ENCODE measurements around the gene RNF207.
A peak's percentile ranks its signal among the peaks of the same experiment; 100 is the strongest.

RNF207 gene

DNA sequence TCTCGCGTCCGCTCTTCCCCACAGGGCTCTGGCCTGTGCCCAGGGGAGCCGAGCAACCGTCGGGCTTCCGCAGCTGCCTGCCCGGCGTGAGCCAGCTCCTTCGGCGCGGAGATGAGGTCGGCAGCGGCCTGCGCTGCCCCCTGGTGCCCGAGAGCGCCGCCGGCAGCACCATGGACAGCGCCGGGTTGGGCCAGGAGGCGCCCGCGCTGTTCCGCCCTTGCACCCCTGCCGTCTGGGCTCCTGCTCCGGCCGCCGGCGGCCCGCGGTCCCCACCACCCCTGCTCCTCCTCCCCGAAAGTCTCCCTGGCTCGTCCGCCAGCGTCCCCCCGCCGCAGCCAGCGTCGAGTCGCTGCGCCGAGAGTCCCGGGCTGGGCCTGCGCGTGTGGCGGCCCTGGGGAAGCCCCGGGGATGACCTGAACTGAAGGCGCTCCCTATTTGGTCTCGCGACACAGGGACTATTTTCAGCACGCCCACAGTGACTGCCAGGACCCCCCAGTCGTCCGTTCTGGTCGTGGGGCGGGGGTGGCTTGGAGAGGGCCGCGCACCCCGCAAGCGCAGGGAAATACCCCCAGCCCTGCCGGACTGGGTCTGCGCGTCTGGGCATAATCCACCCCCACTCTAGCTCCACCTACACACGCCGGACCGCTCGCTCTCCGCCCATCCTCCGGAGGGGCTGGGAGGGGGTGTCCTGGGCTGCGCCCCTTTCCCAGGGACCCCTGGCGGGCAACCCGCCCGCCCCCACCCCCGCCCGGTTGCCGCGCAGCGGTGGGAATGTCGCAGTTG is 39.4 kb downstream of the RNF207 start:
- Histone ChIP-seq H3K4me2 (ENCODE audit: low read length, poor library complexity, severe bottlenecking) (peak overlapping the region; percentile 75), H3K18ac (ENCODE audit: low read depth in 1 of 2, low read length in 2 of 2) (no peak overlapping the region), H3K9me3 (ENCODE audit: control insufficient read depth, low read length) (no peaks in the 10 kb centered on the region), H2BK120ac (ENCODE audit: low read depth, low read length) (no peak overlapping the region), H3K79me1 (replicated peaks; ENCODE audit: low read length, poor library complexity, severe bottlenecking) (no peaks in the 10 kb centered on the region), H3K4me3 (ENCODE audit: insufficient read depth in 1 of 2, low read depth in 1 of 2, low read length in 2 of 2) (no peak overlapping the region), H3K23ac (ENCODE audit: low read length in 2 of 2) (peak overlapping the region in 1 of 2 experiments; percentile 11), H3K27me3 (ENCODE audit: control insufficient read depth in 1 of 2, insufficient read depth in 1 of 2, low read length in 2 of 2) (peaks cover 74 to 79% of the 10 kb centered on the region in 2 experiments), H2AK5ac (ENCODE audit: low read length, severe bottlenecking) (no peak overlapping the region), H2AFZ (ENCODE audit: low read depth, low read length) (no peak overlapping the region), H2BK5ac (ENCODE audit: low read depth, low read length, poor library complexity, severe bottlenecking) (no peak overlapping the region), H4K91ac (ENCODE audit: low read length) (no peak overlapping the region), H3K36me3 (ENCODE audit: control insufficient read depth in 1 of 2, insufficient read depth in 2 of 2, low read depth in 1 of 2, low read length in 2 of 2) (no peaks in the 10 kb centered on the region), H3K9ac (ENCODE audit: low read length) (no peak overlapping the region), H2BK15ac (ENCODE audit: low read depth, poor library complexity, severe bottlenecking) (peak overlapping the region; percentile 40), H4K8ac (ENCODE audit: low read length) (no peak overlapping the region), H2BK12ac (ENCODE audit: low read length in 2 of 2) (no peak overlapping the region), H3K14ac (ENCODE audit: low read length in 2 of 2) (no peak overlapping the region), H3K27ac (ENCODE audit: low read length, poor library complexity, severe bottlenecking) (no peak overlapping the region), H3K4me1 (ENCODE audit: control insufficient read depth, insufficient read depth, low read depth, low read length) (peaks cover 40% of the 10 kb centered on the region), H3K4ac (ENCODE audit: low read depth in 1 of 2, low read length in 2 of 2) (no peak overlapping the region)
- peak; percentile 75 for DNase-seq
- 3% methylated on average over 53 of the region's 79 CpGs for WGBS

DNA sequence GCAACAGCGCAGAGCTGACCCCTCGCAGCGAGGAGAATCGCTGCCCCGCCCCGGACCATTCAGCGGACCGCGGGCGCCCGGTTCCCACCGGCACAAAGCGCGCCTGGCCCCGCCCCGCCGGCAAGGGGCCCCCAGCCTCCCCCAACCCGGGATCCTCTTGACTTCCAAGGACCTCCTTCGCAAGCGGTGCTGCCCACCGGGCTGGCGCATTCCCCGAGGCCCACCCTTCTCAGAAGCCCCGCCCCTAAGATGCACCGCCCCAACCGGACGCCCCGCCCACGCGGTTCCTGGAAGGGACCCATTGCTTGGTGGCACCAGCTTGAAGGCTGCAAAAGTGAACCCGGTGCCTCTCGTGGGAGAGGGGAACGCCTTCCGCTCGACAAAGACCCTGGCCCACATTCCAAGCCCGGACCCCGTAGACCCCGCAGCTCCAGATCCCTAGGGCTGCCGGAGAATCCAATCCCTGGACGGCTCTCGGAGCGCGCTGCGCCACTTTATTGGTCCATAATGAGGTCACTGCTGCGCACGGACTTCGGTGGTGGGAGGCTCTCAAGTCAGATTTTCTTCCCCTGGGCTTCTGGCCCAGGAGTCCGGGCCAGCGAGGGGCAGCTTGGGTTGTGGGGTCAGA is 40.1 kb downstream of the RNF207 start:
- no peak overlapping the region for H2AFZ ChIP-seq (ENCODE audit: low read depth, low read length)
- H2BK15ac ChIP-seq (ENCODE audit: low read depth, poor library complexity, severe bottlenecking) = peak overlapping the region; percentile 40
- H3K4ac ChIP-seq (ENCODE audit: low read depth in 1 of 2, low read length in 2 of 2) = no peak overlapping the region
- 7% methylated on average over 49 of the region's 49 CpGs for WGBS
- no peak for DNase-seq
- H3K27me3 ChIP-seq (ENCODE audit: control insufficient read depth in 1 of 2, insufficient read depth in 1 of 2, low read length in 2 of 2) = peaks cover 77 to 79% of the 10 kb centered on the region in 2 experiments
- H2BK5ac ChIP-seq (ENCODE audit: low read depth, low read length, poor library complexity, severe bottlenecking) = no peak overlapping the region
- no peaks in the 10 kb centered on the region for H3K79me1 ChIP-seq (replicated peaks; ENCODE audit: low read length, poor library complexity, severe bottlenecking)
- no peak overlapping the region for H3K9ac ChIP-seq (ENCODE audit: low read length)
- H3K14ac ChIP-seq (ENCODE audit: low read length in 2 of 2) = no peak overlapping the region
- no peak overlapping the region for H2BK12ac ChIP-seq (ENCODE audit: low read length in 2 of 2)
- H3K27ac ChIP-seq (ENCODE audit: low read length, poor library complexity, severe bottlenecking) = no peak overlapping the region
- peaks cover 40% of the 10 kb centered on the region for H3K4me1 ChIP-seq (ENCODE audit: control insufficient read depth, insufficient read depth, low read depth, low read length)
- no peaks in the 10 kb centered on the region for H3K9me3 ChIP-seq (ENCODE audit: control insufficient read depth, low read length)
- no peak overlapping the region for H3K23ac ChIP-seq (ENCODE audit: low read length in 2 of 2)
- no peak overlapping the region for H3K4me3 ChIP-seq (ENCODE audit: insufficient read depth in 1 of 2, low read depth in 1 of 2, low read length in 2 of 2)
- no peak overlapping the region for H2BK120ac ChIP-seq (ENCODE audit: low read depth, low read length)
- no peak overlapping the region for H3K18ac ChIP-seq (ENCODE audit: low read depth in 1 of 2, low read length in 2 of 2)
- H4K91ac ChIP-seq (ENCODE audit: low read length) = no peak overlapping the region
- no peak overlapping the region for H4K8ac ChIP-seq (ENCODE audit: low read length)
- H3K36me3 ChIP-seq (ENCODE audit: control insufficient read depth in 1 of 2, insufficient read depth in 2 of 2, low read depth in 1 of 2, low read length in 2 of 2) = no peaks in the 10 kb centered on the region
- peak overlapping the region; percentile 75 for H3K4me2 ChIP-seq (ENCODE audit: low read length, poor library complexity, severe bottlenecking)
- H2AK5ac ChIP-seq (ENCODE audit: low read length, severe bottlenecking) = no peak overlapping the region

DNA sequence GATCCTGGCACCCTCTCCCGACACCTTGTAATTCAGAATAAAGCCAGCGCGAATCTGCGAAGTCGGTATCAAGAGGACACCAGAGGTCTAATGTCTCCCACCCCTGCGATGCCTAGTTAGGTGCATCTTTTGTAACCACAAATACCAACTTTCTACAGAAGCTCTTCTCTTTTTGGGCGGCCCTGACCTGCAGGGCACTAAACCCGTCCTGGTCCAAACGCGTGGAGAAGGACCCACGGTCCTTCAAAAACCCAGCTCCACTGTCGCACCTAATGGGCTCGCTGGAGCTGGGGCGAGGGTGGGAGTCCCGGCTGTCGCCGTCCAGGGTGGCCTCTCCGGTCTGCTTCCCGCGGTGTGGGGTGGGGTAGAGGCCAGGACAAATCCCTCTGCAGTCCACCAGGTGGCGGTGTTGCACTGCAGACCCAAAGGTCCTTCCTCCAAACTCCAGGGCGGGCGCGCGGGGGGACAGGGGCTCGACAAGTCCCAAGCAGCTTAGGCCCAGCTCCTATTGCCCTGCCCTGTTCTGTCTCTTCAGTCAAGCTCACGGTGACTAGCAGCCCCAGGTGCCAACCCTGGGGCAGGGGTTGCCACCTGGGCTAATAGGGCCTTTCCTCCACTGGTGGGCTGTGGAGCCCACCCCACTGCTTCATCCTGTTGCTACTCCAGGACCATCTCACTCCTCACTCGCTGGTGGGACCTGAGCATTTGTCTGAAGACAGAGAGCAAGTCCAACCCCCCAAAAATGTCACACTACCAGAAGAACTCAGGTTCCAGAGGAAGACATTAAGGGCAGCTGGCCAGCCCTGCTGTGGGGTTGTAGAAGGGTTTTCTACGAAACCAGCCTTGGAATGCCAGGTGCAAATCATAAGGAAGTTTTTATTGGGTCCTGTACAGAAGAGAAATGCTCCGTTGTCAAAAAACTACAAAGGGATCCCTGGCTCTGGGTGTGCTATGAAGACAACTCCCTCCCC is 40.9 kb downstream of the RNF207 start:
- 9% methylated on average over 30 of the region's 30 CpGs for WGBS
- H3K79me1 ChIP-seq (replicated peaks; ENCODE audit: low read length, poor library complexity, severe bottlenecking) = no peaks in the 10 kb centered on the region
- H3K18ac ChIP-seq (ENCODE audit: low read depth in 1 of 2, low read length in 2 of 2) = no peak overlapping the region

More for the DNA sequence above, 40.9 kb downstream of the RNF207 start:
- H3K4me1 ChIP-seq (ENCODE audit: control insufficient read depth, insufficient read depth, low read depth, low read length) = peaks cover 36% of the 10 kb centered on the region
- no peak overlapping the region for H2BK120ac ChIP-seq (ENCODE audit: low read depth, low read length)
- H3K23ac ChIP-seq (ENCODE audit: low read length in 2 of 2) = no peak overlapping the region
- no peak overlapping the region for H3K4ac ChIP-seq (ENCODE audit: low read depth in 1 of 2, low read length in 2 of 2)
- no peak overlapping the region for H2BK12ac ChIP-seq (ENCODE audit: low read length in 2 of 2)
- H2AFZ ChIP-seq (ENCODE audit: low read depth, low read length) = no peak overlapping the region
- no peak overlapping the region for H3K9ac ChIP-seq (ENCODE audit: low read length)
- H3K27me3 ChIP-seq (ENCODE audit: control insufficient read depth in 1 of 2, insufficient read depth in 1 of 2, low read length in 2 of 2) = peaks cover 76 to 79% of the 10 kb centered on the region in 2 experiments
- H3K27ac ChIP-seq (ENCODE audit: low read length, poor library complexity, severe bottlenecking) = no peak overlapping the region
- no peak overlapping the region for H3K4me3 ChIP-seq (ENCODE audit: insufficient read depth in 1 of 2, low read depth in 1 of 2, low read length in 2 of 2)
- H3K36me3 ChIP-seq (ENCODE audit: control insufficient read depth in 1 of 2, insufficient read depth in 2 of 2, low read depth in 1 of 2, low read length in 2 of 2) = peaks cover 0 to 4% of the 10 kb centered on the region in 2 experiments
- no peak overlapping the region for H4K91ac ChIP-seq (ENCODE audit: low read length)
- H2AK5ac ChIP-seq (ENCODE audit: low read length, severe bottlenecking) = no peak overlapping the region
- H3K4me2 ChIP-seq (ENCODE audit: low read length, poor library complexity, severe bottlenecking) = no peak overlapping the region
- DNase-seq = peak; percentile 71
- H3K9me3 ChIP-seq (ENCODE audit: control insufficient read depth, low read length) = no peaks in the 10 kb centered on the region
- H3K14ac ChIP-seq (ENCODE audit: low read length in 2 of 2) = no peak overlapping the region
- H2BK15ac ChIP-seq (ENCODE audit: low read depth, poor library complexity, severe bottlenecking) = no peak overlapping the region
- H2BK5ac ChIP-seq (ENCODE audit: low read depth, low read length, poor library complexity, severe bottlenecking) = no peak overlapping the region
- H4K8ac ChIP-seq (ENCODE audit: low read length) = no peak overlapping the region

Data from mesenchymal stem cell (in vitro differentiated cells and primary cell).